ENCODE results near the gene RHEX. TPM values are rescaled to one million over a fixed set of nuclear protein-coding genes. Genes with fewer than 3 reads are reported as not detected.
"Not testable (repeated sequence)": the region's sequence is repeated elsewhere in the genome, so short reads cannot be mapped to it uniquely, and the experiment has no call there.

RHEX gene, protein sequence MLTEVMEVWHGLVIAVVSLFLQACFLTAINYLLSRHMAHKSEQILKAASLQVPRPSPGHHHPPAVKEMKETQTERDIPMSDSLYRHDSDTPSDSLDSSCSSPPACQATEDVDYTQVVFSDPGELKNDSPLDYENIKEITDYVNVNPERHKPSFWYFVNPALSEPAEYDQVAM
- polyA plus RNA-seq (ENCODE audit: insufficient read length in 4 of 4), result 1 to 10 TPM; 2.1 to 6.4 (median 4.3) TPM

GRCh38 chr1:206052919-206053610, at the start of gene RHEX:
RHEX (plus strand) TSS chr1:206053173; CDS start chr1:206097829, 44,656 bp downstream.
- DNase-seq (ENCODE audit: low read depth in 4 of 4, low spot score in 2 of 4), result not testable (repeated sequence)

- no peak for DNase-seq (ENCODE audit: low read depth in 4 of 4, low spot score in 2 of 4)
These were observed 48.8 kb upstream of the RHEX start for GRCh38 chr1:206003854-206004800.

DNA sequence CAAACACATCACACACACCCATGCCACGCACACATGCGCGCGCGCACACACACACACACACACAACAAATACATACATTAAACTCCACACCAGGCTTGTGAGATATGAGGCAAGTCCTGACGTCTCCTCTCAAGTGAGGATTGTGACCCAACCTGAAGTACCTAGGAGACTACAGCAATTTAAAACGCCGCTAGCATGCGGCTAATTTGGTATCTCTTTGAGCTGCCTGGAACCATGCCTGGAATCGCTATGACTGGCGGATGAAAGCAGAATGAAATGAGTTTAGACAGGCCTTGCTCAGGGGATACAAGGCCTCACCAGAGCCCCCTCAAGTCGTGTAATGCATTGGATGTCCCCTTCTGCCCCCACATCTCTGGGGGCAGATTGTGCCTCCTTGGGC, 48.1 kb upstream of the RHEX start:
- DNase-seq (ENCODE audit: low read depth in 4 of 4, low spot score in 2 of 4), result no peak

- DNase-seq (ENCODE audit: low read depth in 4 of 4, low spot score in 2 of 4), result no peak
These were observed 47.7 kb upstream of the RHEX start for GRCh38 chr1:206005234-206005633.

DNA sequence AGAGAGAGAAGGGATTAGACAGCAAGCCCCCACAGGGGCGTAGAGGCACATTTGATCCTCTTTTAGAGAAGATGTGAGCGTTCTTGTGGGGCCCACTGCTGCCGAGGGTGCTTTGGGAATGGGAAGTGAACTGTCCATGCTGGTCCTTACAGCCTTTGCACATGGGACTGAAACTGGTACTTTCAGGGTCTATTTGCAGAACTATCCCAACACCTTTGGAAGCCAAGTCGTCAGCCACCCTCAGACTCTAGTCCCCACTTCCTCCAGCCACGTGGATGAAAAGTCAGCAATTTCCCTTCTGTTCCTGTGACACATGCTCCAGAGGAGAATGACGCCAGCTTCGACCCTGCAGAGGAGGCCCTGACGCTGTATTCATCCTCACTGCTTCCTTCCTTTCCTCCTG, 47.2 kb upstream of the RHEX start:
- DNase-seq (ENCODE audit: low read depth in 4 of 4, low spot score in 2 of 4), result no peak

GRCh38 chr1:206006946-206007345, 46.0 kb upstream of the RHEX start:
- no peak for DNase-seq (ENCODE audit: low read depth in 4 of 4, low spot score in 2 of 4)

DNA sequence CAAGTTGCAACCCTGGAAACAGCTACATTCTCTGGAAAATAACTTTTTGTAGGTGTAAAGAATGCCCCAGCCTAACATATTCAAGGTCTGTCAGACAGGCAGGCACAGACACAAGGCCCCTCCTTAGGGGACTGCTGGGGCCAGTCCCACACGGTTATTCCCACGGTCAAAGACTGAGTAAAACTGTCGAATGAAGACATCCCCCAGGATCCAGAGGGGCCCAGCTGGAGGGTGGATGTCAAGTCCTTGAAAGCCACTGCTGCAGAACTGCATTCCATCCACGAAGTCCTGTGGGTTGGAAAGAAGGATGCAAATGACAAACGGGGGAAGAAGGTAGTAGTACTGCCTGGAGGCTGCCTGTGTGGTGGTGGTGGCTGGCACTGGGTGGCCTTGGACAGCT, 42.9 kb upstream of the RHEX start:
- no peak for DNase-seq (ENCODE audit: low read depth in 4 of 4, low spot score in 2 of 4)

DNA sequence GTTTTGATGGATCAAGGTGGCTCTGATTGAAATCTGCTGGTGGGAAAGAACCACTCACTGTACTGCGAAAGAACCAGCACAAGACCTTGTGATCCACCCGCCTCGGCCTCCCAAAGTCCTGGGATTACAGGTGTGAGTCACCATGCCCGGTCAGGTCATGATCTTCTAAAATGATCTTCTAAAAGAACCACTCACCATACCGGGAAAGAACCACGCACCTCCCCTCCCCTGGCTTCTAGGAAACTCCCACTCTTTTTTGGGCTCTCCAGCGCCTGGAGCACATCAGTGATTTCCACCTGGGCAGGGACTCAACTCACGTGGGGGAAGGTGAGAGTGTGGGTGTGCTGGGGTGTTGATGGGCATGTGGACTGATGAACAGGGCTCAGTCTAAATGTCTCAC, 41.9 kb upstream of the RHEX start:
- no peak for DNase-seq (ENCODE audit: low read depth in 4 of 4, low spot score in 2 of 4)

- no peak for DNase-seq (ENCODE audit: low read depth in 4 of 4, low spot score in 2 of 4)
These were observed 40.7 kb upstream of the RHEX start for GRCh38 chr1:206012086-206012859.

DNA sequence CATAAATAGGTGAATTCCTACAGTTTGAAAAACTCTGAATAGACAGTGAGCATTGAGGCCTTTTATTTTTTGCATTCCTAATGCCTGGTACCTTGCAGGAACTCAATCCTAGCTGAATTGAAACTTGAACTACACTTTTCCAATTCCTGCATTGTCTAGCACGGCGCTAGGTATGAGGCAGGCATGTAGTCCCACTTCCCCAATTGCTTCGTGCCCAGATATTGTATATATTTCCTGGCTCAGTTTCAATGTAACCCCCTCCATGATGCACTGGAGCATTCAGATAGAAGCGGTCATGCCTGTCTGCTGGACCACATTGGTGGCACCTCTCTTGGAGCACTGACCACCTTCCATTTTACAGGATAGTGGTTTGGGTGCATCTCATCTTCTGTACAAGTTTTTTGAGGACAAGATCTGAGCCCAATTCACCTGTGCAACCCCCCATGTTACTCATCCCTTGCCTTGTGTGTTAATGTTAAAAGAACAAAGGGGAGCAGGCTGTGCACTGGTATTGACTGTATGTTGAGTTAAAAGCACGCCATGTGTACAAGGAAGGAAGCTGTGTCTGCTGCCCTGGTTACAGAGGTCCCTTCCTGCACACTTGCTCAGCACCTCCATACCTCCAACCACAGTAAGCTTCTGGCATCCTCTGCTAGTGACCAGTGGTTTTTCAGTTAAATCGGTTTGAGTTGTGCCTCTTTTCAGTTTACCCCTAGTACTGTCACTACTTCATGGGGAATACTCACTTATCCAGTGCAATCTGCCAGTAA, 39.8 kb upstream of the RHEX start:
- DNase-seq (ENCODE audit: low read depth in 4 of 4, low spot score in 2 of 4), result no peak

- no peak for DNase-seq (ENCODE audit: low read depth in 4 of 4, low spot score in 2 of 4)
These were observed 38.4 kb upstream of the RHEX start for GRCh38 chr1:206014601-206015000.

DNA sequence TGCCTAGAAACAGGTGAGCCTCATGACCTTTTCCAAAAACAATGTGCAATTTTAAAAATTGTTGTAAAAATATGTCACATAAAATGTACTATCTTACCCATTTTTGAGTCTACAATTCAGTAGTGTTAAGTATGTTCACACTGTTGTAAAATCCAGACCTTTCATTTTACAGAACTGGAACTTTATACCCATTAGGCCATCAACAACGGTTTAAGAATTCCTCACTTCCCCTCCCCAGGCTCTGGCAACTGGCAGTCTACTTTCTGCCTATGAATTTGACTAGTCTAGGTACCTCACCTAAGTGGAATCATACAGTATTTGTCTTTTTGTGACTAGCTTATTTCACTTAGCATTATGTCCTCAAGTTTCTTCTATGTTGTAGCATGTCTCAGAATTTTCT, 37.9 kb upstream of the RHEX start:
- no peak for DNase-seq (ENCODE audit: low read depth in 4 of 4, low spot score in 2 of 4)

GRCh38 chr1:206020393-206021007, 32.5 kb upstream of the RHEX start:
- no peak for DNase-seq (ENCODE audit: low read depth in 4 of 4, low spot score in 2 of 4)

DNA sequence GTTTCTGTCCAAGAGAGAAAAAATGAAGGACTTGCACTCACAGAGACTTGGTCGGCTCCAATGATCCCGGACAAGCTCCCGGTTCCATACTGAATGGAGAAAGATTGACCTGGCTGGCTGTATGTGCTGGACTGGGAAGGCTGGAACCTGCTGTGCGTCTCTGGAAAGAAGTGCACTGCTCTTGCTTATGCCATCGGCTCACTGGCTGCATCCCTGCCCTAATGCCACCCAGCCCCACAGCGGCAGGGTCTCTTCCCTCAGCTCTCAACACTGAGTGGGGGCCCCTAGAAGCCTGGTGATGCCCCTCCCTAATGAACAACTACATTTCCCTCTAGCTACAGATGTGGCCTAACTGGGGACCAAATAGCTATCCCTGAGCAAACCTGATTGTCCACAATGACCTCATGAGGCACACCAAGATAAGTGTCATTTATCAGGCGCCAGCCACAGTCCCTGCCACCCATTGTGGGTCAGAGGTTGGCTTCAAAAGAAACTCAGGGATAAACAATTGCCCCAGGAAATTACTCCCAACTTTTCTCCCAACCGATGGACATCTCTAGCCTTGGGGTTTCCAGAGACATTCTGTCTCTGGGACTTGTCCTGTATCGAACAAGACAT, 31.9 kb upstream of the RHEX start:
- no peak for DNase-seq (ENCODE audit: low read depth in 4 of 4, low spot score in 2 of 4)

DNA sequence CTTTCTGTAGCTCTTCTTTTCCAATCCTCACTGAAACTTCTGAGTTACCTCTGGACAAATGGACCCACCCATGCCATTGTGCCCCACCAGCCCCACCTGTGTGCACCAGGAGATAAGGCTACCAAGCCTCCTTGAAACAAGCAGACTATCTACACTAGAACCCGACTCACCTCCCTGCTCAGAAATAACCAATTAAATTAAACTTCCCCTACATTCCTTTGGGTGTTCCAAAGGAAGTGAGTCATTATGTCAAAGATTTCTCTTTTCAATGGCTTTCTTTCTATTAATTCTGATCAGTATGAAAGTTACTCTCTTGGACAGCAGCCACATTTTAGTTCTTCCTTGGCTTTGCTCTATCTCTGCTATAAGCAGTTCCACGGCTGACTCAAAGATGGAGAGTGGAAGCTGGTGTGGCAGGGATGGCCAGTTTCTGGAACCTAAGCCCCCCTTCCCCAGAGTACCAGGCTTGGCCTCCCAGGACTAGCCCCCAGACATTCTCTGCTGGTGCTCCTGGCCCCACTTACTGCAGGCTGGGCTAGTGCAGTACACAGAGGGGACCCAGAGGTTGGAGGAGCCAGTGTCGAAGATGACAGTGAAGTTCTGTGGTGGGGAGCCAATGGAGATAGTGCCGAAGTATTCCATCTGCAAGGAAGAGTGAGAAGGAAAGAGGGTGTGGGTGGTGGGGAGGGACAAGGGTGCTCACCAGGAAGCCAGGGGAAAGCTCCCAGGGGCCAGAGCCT, 31.2 kb upstream of the RHEX start:
- no peak for DNase-seq (ENCODE audit: low read depth in 4 of 4, low spot score in 2 of 4)

- DNase-seq (ENCODE audit: low read depth in 4 of 4, low spot score in 2 of 4), result no peak
These were observed 30.2 kb upstream of the RHEX start for GRCh38 chr1:206022766-206023165.

DNA sequence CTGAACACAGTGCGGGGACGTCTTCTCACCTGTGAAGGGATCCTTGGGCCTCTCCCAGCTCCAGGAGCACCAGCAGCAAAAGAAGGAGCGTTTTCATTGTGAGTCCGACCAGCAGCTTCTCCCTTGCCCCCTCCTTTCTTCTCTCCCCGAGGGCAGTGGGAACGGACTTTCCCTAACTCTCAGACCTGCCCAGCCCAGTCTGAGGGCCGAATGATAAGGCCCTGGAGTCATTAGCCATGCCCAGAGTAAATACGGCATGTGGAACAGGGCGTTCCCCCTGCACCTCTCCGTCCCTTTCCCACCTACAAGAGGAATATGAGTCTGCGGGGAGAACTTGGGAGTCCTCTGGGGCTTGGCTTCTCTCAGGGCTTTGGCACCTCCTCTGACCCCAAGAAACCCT, 29.3 kb upstream of the RHEX start, which contains the start of gene CTSE:
Gene CTSE (minus strand): TSS at position 201 of the 400 bp plus-strand sequence. CDS start 104 bp downstream, at position 97.
- DNase-seq (ENCODE audit: low read depth in 4 of 4, low spot score in 2 of 4), result no peak

DNA sequence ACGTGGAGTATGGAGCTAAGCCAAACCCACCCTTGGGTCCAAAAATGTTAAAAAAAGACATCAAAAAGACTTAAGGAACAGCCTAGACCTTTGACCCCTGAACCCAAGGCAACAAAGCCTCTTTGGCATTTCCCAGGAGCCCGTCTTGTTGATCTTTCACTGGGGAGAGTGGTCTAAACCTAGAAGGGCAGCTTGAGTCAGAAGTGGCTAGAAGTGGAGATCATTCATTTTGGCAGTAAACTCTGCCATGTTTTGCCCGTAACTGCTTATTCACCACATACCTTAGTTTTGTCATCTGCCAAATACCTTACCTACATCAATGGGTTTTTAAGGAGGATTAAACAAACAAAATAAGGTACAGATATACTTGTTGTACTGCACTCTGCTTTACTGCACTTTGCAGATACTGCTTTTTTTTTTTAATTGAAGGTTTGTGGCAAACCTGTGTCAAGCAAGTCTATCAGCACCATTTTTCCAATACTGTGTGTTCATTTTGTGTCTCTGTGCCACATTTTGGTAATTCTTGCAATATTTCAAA, 27.6 kb upstream of the RHEX start:
- DNase-seq (ENCODE audit: low read depth in 4 of 4, low spot score in 2 of 4), result no peak
